Measurements from ENCODE around the gene SRBD1. TPM values are rescaled to one million over a fixed set of nuclear protein-coding genes. Genes with fewer than 3 reads are reported as not detected.

SRBD1 gene
- total and polyA plus RNA-seq, 12 donors, result 2.5 to 13.5 (median 10.0) TPM

- Histone ChIP-seq H3K4me3 (no peak overlapping the region), H3K4me1 (no peaks in the 10 kb centered on the region), H3K9me3 (no peaks in the 10 kb centered on the region), H3K36me3 (no peaks in the 10 kb centered on the region), H3K27ac (no peak overlapping the region), H3K27me3 (peaks cover 0 to 13% (median 0%) of the 10 kb centered on the region in 7 donors)
- 87% methylated on average over 5 of the region's 5 CpGs for WGBS, 2 donors
- no peak for TF ChIP-seq CTCF (IDR thresholded peaks at IDR 0.05)
- ATAC-seq (no peak), DNase-seq (no peak)
- intact Hi-C loops (cut with DNase I), result no loop called here
Measured at GRCh38 chr2:45339253-45339652, 271.8 kb downstream of the SRBD1 start.

Other genes starting within 250 kb of the SRBD1 start
- gene PRKCE, start 40.4 kb upstream of the SRBD1 start, total RNA-seq, result 10 to 100 TPM; 15.9 to 22.7 (median 17.3) TPM
- gene PRKCE, start 40.4 kb upstream of the SRBD1 start, polyA plus RNA-seq, result 1 to 10 TPM; 3.7 to 6.2 TPM

All from heart right ventricle (tissue), 16 donors.